HuH-7.5 (cell line): ENCODE results near the gene STEAP3.
A peak's percentile ranks its signal among the peaks of the same experiment; 100 is the strongest.
"Not testable (repeated sequence)": the region's sequence is repeated elsewhere in the genome, so short reads cannot be mapped to it uniquely, and the experiment has no call there.

Experiments
- DNase-seq: peaks from one replicate; pipeline ENCODE4 v3.0.0; 2011; ENCODE audit warnings: low spot score

Gene STEAP3

DNA sequence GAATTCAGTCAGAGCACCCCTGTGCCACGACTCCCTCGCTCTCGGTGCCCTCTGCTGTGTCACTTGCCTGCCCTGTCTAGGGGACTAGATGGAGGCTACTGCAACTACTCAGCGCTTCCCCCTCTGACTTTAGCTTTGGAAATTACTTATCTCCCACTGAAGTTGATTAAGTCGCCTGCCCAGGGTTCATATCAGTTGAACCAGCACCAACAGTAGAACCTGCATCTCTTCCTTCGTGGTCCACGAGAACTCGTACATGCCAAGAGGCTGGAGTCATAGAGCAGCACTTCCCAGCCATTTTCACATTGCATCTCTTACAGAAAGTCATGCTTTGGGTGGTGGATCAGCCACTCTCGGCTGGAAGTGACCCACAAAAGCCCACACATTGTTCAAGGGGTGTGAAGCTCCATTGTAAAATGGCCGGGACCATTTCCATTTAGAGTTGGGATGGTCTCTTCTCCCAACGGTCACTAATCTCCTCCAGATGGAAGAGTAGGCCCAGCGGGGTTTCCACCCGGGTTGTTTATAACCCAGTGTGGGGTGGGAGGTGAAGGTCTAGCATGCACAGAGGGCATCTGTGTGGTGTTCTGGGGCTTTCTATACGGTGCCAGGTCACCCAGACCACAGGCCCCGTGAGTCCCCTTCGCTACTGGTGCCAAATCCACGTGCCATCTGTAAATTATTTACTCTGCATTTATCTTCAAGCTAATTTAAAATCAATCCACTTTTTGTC, 38.0 kb downstream of the STEAP3 start:
- DNase-seq = no peak

DNA sequence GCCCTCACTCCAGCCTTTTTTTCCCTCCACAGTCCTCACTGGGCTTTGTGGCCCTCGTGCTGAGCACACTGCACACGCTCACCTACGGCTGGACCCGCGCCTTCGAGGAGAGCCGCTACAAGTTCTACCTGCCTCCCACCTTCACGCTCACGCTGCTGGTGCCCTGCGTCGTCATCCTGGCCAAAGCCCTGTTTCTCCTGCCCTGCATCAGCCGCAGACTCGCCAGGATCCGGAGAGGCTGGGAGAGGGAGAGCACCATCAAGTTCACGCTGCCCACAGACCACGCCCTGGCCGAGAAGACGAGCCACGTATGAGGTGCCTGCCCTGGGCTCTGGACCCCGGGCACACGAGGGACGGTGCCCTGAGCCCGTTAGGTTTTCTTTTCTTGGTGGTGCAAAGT, 39.4 kb downstream of the STEAP3 start:
- DNase-seq = no peak

DNA sequence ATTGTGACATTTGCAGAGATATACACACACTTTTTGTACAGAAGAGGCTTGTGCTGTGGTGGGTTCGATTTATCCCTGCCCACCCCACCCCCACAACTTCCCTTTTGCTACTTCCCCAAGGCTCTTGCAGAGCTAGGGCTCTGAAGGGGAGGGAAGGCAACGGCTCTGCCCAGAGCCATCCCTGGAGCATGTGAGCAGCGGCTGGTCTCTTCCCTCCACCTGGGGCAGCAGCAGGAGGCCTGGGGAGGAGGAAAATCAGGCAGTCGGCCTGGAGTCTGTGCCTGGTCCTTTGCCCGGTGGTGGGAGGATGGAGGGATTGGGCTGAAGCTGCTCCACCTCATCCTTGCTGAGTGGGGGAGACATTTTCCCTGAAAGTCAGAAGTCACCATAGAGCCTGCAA, 40.0 kb downstream of the STEAP3 start:
- DNase-seq = no peak

DNA sequence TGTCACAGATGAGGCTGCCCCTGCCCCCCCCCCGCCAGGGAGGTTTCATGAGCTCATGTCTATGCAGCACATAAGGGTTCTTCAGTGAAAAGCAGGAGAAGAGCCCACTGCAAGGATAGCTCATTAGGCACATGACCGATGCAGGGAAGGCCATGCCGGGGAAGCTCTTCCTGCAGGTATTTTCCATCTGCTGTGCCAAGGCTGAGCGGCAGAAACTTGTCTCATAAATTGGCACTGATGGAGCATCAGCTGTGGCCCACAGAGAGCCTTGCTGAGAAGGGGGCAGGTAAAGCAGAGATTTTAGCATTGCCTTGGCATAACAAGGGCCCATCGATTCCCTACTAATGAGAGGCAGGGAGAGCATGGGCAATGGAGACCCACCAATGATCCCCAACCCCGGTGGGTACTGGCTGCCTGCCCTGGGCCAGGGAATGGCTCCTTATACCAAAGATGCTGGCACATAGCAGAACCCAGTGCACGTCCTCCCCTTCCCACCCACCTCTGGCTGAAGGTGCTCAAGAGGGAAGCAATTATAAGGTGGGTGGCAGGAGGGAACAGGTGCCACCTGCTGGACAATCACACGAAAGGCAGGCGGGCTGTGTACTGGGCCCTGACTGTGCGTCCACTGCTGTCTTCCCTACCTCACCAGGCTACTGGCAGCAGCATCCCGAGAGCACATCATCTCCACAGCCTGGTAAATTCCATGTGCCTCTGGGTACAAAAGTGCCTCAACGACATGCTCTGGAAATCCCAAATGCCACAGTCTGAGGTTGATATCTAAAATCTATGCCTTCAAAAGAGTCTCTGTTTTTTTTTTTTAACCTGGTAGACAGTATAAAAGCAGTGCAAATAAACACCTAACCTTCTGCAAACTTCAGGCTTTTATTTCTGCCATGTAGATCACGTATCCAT, 41.4 kb downstream of the STEAP3 start:
- peak; percentile 68 for DNase-seq

DNA sequence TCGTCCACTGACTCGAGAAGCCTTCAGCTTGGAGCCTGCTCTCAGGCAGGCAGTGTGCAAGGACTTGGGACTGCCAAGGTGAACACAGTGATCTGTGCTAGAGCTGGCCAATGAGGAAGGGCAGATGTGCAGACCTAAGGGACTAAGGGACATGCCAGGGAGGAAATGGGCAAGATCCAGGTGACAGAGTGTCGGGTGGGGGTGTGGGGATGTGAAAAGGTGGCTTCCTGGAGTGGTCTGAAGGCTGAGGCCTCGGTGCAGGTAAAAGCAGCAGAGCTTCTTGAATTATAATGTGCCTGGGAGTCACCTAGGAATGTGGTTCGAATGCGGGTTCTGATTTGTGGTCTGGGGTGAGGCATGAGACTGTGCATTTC, 42.0 kb downstream of the STEAP3 start:
- DNase-seq = no peak

DNA sequence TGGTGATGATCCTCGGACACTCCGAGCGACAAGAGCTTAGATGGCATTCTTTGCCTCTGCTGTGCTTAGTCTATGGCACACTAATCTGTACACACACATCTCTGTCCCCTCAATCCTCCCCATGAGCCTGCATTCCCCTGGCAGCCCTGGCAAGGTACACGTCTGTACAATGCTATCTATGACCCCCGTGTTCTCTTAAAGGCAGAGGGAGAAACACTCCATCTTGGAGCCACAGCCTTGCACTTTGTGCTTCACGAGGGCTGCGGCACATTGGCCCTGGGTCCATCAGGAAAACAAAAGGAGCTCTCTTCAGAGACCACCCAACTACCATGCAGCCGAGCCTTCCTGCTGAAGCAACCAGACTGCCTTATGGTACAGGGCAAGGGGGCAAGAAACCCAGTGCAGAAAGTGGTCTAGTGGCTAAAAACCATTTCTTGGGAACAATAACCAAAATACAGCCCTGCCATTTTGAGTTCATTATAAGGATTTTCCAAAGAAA, 42.5 kb downstream of the STEAP3 start:
- DNase-seq = no peak

DNA sequence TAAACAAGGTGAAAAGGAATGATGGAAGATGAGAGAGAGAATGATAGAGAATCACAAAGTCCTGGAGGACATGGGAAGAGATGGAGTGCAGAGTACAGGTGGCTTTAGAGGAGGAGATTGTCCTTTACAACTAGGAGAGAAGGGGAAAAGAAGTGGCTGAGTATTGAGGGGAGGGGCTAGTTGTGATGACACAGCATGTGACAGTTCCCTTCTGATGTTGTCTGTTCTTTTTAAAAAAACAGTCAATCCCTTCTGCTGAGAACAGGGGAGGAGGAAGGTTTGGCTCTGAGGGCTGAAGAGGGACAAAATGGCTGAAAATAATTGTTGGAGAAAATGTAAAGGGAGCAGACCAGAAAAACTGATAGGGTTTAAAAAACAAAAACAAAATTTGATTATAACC, 44.0 kb downstream of the STEAP3 start:
- no peak for DNase-seq

DNA sequence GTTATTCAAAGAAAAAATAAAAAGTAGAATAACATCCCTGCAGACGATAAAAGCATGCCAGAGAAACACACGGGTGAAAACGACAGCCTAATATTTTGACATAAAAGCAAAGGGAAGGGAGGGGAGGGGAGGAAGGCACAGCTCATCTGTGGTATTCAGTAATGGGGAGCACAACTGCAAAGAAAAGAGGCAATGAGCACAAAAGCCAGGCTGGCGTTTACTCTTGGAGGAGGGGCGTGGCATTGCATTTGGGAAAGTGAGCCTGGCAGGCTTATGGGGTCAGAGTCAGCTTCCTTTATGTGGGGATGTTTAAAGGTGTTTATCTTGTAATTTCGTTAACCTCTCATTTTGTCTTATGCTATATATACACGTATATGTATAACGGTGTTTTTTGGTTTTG, 53.2 kb downstream of the STEAP3 start:
- no peak for DNase-seq

DNA sequence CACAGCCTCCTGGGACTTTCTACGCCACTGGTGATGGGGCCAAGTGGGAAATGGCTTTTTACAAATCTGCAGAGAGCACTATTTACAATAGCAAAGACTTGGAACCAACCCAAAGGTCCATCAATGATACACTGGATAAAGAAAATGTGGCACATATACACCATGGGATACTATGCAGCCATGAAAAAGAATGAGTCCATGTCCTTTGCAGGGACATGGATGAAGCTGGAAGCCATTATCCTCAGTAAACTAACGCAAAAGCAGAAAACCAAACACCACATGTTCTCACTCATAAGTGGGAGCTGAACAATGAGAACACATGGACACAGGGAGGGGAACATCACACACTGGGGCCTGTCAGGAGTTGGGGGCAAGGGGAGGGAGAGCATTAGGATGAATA, 54.8 kb downstream of the STEAP3 start:
- not testable (repeated sequence) for DNase-seq

DNA sequence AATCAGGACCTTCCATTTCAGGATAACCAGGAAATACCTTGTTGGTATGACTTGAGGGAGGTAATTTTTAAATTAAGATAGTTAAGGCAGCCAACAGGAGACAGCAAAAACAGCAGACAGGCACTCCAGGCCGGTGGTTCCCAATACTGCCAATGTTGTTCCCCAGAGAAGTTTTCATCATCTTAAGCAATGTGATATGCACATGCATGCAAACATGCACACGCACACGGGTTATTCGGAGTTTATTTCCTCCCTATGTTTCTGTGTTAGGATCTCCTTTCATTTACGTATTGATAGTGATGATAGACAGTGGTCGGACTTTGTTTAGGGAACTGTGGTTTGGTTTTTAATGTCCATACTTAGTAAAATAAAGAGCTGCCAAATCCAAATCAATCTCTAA, 55.3 kb downstream of the STEAP3 start:
- DNase-seq = no peak

DNA sequence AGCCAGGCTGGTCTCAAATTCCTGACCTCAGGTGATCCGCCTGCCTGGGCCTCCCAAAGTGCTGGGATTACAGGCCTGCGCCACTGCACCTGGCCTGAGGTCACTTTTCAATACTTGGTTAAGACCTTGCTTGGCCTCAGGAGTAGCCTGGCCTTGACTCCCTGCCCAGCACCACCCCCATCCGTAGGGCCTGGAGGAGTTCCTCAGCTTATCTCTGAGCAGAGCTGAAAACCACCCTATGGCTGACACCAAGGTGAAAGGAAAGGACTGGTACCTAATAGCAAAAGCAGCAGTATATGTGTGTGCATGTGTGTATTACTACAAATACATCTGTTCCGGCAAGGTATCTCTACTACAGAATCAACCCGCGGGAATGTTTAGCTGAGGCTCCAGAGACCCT, 56.0 kb downstream of the STEAP3 start:
- no peak for DNase-seq

DNA sequence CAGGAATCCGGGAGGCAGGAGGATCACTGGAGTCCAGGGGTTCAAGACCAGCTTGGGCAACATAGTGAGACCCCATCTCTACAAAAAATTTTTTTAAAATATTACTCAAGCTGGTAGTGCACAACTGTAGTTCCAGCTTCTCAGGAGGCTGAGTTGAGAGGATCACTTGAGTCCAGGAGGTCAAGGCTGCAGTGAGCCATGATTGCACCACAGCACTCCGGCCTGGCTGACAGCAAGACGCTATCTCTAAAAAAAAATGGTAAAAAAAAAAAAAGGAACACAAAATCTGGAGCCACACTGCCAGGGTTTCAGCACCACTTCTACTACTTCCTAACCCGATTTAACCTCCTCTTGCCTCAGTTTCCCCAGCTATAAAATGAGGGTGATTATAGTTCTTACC, 57.0 kb downstream of the STEAP3 start:
- DNase-seq = no peak

DNA sequence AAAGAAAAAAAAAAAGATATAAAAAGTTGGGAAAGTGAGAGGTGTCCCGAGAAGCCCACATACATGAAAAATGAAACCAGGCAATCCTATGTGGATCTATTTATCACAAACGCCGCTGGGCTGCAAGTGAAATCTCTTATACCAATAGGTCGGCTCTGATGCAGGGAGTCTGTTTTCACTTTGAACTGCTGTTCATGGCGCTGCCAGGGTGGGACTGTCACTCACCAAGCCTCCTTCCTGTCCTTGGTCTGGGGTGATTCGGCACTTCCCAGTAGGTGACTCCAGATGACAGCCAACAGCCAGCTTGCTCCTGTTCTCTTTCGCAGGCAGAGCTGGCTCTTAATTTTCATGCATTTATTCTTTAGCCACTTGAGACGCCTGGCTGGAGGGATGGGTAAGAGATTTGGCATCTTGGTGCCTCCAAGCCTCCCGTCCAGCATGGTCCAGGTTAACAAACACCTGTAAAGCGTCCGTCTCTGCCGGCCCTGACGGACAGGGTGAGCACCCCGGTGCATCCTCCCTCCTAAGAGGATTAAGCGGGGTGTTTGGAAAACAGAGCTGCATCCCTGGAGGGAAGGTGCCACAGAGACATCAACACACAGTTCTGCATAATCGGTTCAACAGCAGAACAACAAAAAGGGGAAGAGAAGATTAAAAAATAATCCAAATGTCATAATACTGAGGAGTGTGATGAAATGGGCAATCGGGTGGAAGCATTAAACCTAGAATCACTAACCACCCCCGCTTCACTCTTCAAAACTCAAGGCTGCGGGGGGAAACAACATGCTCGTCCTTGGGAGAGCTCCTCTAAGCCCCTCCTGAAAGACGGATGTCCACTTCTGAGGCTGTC, 58.7 kb downstream of the STEAP3 start:
- no peak for DNase-seq

DNA sequence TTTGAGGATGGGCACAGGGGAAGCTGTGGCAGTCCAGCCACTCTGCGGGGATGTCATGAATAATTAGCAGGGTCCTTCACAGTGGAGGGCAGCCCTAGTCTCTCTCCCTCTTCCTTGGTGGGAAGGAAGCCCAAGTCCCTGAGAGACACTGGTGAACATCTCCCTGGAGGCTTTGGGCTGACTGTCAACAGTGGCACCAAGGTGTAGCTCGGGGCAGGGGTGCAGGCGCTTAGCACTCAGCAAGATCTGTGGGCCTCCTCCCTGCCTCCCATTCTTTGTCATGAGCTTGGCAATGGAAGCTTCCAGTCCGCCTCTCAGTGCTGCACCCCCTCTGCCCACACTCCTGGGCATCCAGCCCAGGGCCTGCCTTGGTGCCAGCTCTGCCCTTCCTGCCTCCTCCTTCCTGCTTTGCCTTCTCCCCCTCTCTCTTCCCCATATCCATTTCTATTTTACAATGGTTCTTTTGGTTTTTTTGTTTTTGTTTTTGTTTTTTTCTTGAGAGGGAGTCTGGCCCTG, 59.4 kb downstream of the STEAP3 start:
- DNase-seq = no peak

DNA sequence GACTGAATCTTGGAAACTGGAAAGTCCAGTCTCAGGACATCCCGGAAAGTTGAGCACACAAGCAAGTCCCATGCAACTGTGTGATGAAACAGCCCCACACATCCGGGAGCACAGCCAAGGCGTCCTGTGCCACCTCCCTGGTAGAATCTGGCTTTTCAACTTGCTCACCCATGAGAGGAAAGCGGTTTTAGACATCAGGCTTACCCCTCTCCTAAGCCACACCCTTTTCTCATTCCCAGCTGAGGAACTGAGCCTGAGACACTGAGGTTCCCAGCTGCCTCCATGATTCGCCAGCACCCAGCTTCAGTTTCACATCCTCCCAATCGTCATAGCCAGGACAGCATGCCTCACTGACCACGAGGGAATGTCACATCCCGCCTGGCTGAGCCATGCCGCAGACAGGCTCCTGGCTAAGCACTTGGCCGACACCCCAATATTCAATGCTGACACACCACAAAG, 60.3 kb downstream of the STEAP3 start:
- DNase-seq = no peak

DNA sequence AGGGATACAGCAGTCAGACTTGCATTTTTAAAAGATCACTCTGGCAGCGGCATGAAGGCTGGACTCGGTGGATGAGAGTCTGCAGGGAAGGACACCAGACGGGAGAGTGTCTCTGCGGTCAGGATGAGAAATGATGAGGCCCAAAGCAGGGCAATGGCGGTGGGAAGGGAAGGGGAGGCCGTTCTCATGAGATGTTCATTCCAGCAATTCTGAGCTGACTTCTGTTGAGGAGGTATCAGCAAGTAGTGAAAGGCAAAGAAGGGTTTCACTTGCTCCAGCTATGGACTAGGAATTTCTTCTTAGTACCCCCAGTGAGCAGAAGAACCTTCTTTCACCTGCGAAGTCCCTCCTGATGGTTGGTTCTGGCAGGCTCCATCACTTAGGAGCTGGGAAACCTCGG, 63.0 kb downstream of the STEAP3 start:
- no peak for DNase-seq

DNA sequence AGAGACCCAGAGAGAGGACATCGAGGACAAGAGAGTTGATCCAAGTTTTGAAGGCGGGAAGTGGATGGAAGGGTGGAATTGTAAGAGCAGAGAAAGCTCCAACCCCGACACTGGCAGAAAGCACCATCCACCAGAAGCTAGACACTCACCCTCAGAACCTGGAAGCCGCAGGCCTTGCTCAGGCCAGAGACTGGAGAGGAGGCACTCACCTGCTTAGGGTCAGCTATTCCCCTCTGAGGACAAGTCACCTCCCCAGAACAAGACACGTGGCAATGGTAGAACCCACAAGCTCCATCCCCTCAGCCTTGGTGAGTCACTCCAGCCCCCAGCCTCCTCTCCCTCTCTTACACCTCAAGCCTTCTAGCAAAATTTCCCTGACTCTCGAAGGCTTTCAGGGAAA, 64.9 kb downstream of the STEAP3 start:
- no peak for DNase-seq

DNA sequence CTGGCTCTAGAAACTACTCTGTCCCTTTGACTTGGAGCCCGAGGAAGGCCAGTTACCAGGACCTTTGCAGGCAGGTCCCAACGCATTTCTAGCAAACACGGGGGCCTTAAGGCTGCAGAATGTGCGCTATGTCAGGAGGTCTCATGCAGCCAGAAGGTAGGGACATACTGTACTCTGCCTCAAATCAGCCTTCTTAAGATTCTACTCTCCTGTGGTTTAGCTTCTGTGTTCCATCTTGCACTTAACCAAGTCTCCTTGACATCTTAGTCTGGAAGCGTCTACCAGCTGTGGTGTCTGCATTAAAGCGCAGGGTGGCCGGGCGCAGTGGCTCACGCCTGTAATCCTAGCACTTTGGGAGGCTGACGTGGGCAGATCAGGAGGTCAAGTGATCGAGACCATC, 65.5 kb downstream of the STEAP3 start:
- DNase-seq = no peak

DNA sequence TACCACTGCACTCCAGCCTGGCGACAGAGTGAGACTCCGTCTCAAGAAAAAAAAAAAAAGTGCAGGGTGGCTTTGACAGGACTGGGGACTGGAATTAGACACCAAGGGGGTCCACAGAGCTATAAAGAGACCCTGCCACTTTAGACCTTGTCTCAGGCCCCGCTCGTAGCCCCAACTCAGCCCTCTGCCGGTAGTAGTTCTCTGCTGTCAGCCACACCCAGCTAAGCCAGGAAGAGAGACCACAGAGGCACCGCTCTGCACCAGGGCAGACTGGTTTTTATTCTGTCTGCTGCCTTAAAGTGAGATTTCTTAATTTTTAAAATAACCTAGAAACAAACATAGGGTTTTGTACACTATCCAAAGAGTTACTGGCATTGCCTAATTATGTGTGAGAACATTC, 66.0 kb downstream of the STEAP3 start:
- no peak for DNase-seq

DNA sequence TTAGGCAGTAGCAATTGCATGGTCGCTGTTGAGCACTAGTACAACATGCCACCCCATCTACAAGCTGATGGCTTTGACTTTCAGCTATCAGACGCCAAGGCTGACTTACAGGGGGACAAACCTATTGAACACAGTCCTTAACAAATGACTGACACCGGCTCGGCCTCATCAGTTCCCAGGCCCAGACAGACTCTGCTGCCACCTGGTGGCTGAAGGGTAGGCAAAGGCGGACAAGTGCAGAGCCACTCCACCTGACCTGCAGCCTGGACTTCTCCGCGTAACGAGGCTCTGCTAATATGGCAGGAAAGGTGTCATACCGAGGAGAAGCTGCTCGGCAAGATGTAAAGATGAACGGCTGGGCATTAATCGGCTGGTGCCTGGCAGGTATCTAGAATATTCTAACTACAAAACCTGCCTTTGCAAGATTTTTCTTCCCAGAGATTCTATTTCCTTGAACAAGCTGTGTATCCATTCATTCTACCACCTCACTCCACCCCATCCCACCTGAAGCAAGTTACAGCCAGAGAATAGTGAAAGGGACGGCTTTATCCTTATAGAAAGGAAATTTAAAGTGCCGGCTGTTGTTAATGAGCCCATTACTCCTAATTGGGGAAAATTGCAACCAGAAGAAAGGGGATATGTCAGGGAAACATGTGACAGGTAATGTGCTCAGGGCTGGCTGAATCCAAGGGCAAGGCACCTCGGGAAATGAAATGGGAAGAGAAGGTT, 67.4 kb downstream of the STEAP3 start:
- DNase-seq = peak; percentile 74

DNA sequence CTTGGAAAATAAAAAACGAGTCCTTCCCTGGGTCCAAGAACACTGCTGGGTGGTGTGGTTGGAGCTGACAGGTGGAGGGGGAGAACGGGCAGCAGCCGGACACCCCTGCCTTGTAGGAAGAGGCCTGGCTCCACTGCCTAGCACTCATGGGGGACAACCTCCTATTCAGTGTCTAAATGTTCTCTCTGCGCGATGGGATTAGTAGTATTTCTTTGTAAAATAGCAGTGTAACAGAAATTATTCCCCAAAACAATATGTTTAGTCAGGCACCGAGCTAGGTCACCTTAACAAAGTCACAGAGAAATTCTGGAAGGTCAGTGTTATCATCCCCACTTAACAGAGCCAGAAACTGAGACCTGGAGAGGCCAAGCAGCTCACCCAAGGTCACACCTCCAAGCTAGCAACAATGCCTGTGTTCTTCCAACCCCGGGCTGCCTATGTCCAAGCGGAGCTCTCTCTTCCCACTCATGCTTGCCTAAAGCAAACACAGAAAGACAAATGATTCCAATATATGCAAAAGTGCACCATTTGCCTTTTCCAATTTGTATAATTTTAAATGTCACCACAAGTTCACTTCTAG, 68.0 kb downstream of the STEAP3 start:
- DNase-seq = no peak
